ENCODE measurements around the gene WWOX.

Gene WWOX

GRCh38 chr16:78462288-78463208 lies 363.1 kb downstream of the WWOX start:
- TF ChIP-seq CTCF (IDR thresholded peaks at IDR 0.05), result no peak
- no peak for DNase-seq (ENCODE audit: low spot score)
- H3K4me3 ChIP-seq, result no peak overlapping the region
- no peak overlapping the region for H3K27ac ChIP-seq

GRCh38 chr16:78463591-78463990 lies 364.1 kb downstream of the WWOX start:
- no peak for TF ChIP-seq CTCF (IDR thresholded peaks at IDR 0.05)
- H3K27ac ChIP-seq, result no peak overlapping the region
- DNase-seq (ENCODE audit: low spot score), result no peak
- H3K4me3 ChIP-seq, result no peak overlapping the region

- no peak for TF ChIP-seq CTCF (IDR thresholded peaks at IDR 0.05)
Observed at GRCh38 chr16:78464833-78465232, 365.4 kb downstream of the WWOX start.

GRCh38 chr16:78465730-78466129 lies 366.3 kb downstream of the WWOX start:
- Histone ChIP-seq H3K27ac (no peak overlapping the region), H3K4me3 (no peak overlapping the region)
- TF ChIP-seq CTCF (IDR thresholded peaks at IDR 0.05), result no peak
- DNase-seq (ENCODE audit: low spot score), result no peak

More at GRCh38 chr16:78464833-78465232, 365.4 kb downstream of the WWOX start:
- no peak overlapping the region for H3K27ac ChIP-seq
- H3K4me3 ChIP-seq, result no peak overlapping the region
- DNase-seq (ENCODE audit: low spot score), result no peak

GRCh38 chr16:78469787-78470186 lies 370.3 kb downstream of the WWOX start:
- Histone ChIP-seq H3K27ac (no peak overlapping the region), H3K4me3 (no peak overlapping the region)
- no peak for TF ChIP-seq CTCF (IDR thresholded peaks at IDR 0.05)
- no peak for DNase-seq (ENCODE audit: low spot score)

- no peak for DNase-seq (ENCODE audit: low spot score)
- no peak overlapping the region for H3K27ac ChIP-seq
- no peak for TF ChIP-seq CTCF (IDR thresholded peaks at IDR 0.05)
- H3K4me3 ChIP-seq, result no peak overlapping the region
Observed at GRCh38 chr16:78473031-78473699, 373.7 kb downstream of the WWOX start.

Measured in coronary artery (tissue), 2 donors.